CD4-positive, CD25-positive, alpha-beta regulatory T cell (primary cell): ENCODE measurements around the gene GSDMA. TPM values are rescaled to one million over a fixed set of nuclear protein-coding genes. Genes with fewer than 3 reads are reported as not detected.
"Not testable (repeated sequence)": the region's sequence is repeated elsewhere in the genome, so short reads cannot be mapped to it uniquely, and the experiment has no call there.

Experiments
- ATAC-seq, 2 donors: fragments of 150-1000 bp; cut with Tn5 transposase; one replicate each; pipeline ENCODE4 v1.10.0; 2021; ENCODE audit warnings: low read depth in 2 of 2, moderate number of reproducible peaks in 2 of 2, moderate library complexity in 1 of 2
- DNase-seq, 3 donors: peaks; one replicate each; pipeline versions ENCODE4 v3.0.0 to v3.0.0-alpha.2; 2012 to 2022; ENCODE audit warnings: mixed read lengths in 1 of 3
- H3K27ac ChIP-seq: one replicate; pipeline ENCODE4 v1.7.0; 2013; ENCODE audit warnings: mild to moderate bottlenecking, low read length; ENCODE audit not compliant: insufficient read depth, poor library complexity, severe bottlenecking
- H3K27me3 ChIP-seq: one replicate; pipeline ENCODE4 v1.7.0; 2013; ENCODE audit warnings: low read length; ENCODE audit not compliant: control insufficient read depth, insufficient read depth
- H3K36me3 ChIP-seq: one replicate; pipeline ENCODE4 v1.7.0; 2013; ENCODE audit warnings: mild to moderate bottlenecking, low read length, moderate library complexity; ENCODE audit not compliant: control insufficient read depth, insufficient read depth
- H3K4me1 ChIP-seq: 2 replicates; pipeline ENCODE4 v1.7.0; 2013; ENCODE audit warnings: mild to moderate bottlenecking, low read length; ENCODE audit not compliant: insufficient read depth, control insufficient read depth, poor library complexity, severe bottlenecking
- H3K4me3 ChIP-seq: one replicate; pipeline ENCODE4 v1.7.0; 2013; ENCODE audit warnings: low read depth, mild to moderate bottlenecking, low read length, moderate library complexity
- H3K9me3 ChIP-seq, 2 experiments: 1 replicate in 1 of 2; 2 replicates in 1 of 2; pipeline ENCODE4 v1.7.0; 2013; ENCODE audit warnings: low read length in 2 of 2, mild to moderate bottlenecking in 1 of 2, moderate library complexity in 1 of 2; ENCODE audit not compliant: control insufficient read depth in 2 of 2
- H3K27ac Mint-ChIP-seq, 3 donors: one replicate each; pipeline ENCODE4 v1.8.0; 2020 to 2022; ENCODE audit warnings: mild to moderate bottlenecking in 3 of 3, mixed read lengths in 3 of 3, moderate library complexity in 2 of 3
- H3K27me3 Mint-ChIP-seq: one replicate; pipeline ENCODE4 v1.8.0; 2022; ENCODE audit warnings: mild to moderate bottlenecking, mixed read lengths
- H3K36me3 Mint-ChIP-seq: one replicate; pipeline ENCODE4 v1.8.0; 2020; ENCODE audit warnings: mixed read lengths
- H3K4me1 Mint-ChIP-seq, 4 donors: one replicate each; pipeline ENCODE4 v1.8.0; 2020 to 2022; ENCODE audit warnings: mixed read lengths in 4 of 4, mild to moderate bottlenecking in 1 of 4
- H3K4me3 Mint-ChIP-seq, 4 donors: one replicate each; pipeline ENCODE4 v1.8.0; 2020 to 2022; ENCODE audit warnings: mild to moderate bottlenecking in 4 of 4, mixed read lengths in 4 of 4, moderate library complexity in 3 of 4
- H3K9me3 Mint-ChIP-seq, 7 donors: one replicate each; pipeline ENCODE4 v1.8.0; 2020 to 2022; ENCODE audit warnings: mixed read lengths in 7 of 7, mild to moderate bottlenecking in 3 of 7, moderate library complexity in 2 of 7
- polyA plus RNA-seq, 4 donors: library from polyadenylated mRNA; unstranded; fragments of 300-500 nt; fragmentation: Illumina TruSeq; gene quantifications; one replicate each; pipeline ENCODE4 v1.2.3, GENCODE V29; 2021
- total RNA-seq: library from RNA; stranded (reverse); gene quantifications from one replicate; pipeline ENCODE4 v1.2.3, GENCODE V29; 2022

Gene GSDMA
- total and polyA plus RNA-seq, 5 donors from 2014 or later = 1.1 to 2.8 (median 2.1) TPM

- Mint-ChIP-seq H3K36me3 (no peaks in the 10 kb centered on the region), H3K9me3 (no peaks in the 10 kb centered on the region)
- peaks cover 13% of the 10 kb centered on the region for H3K4me1 ChIP-seq
Measured at GRCh38 chr17:39946551-39947330, 16.1 kb upstream of the GSDMA start.

GRCh38 chr17:39948489-39948828 lies 14.3 kb upstream of the GSDMA start:
- H3K9me3 ChIP-seq, H3K36me3 ChIP-seq, H3K36me3 Mint-ChIP-seq, H3K9me3 Mint-ChIP-seq, H3K4me3 ChIP-seq, H3K27me3 Mint-ChIP-seq, H3K27me3 ChIP-seq, ATAC-seq: not testable (repeated sequence)
- Histone ChIP-seq H3K27ac (peak overlapping the region; percentile 33), H3K4me1 (peaks cover 23% of the 10 kb centered on the region)
- Mint-ChIP-seq H3K27ac (peak overlapping the region in 2 of 3 donors; percentile 62 to 82), H3K4me3 (peak overlapping the region in 1 of 4 donors; percentile 70), H3K4me1 (peaks cover 0 to 43% (median 15%) of the 10 kb centered on the region in 4 donors)
- peak in 1 of 3 donors; percentile 67 for DNase-seq

More at GRCh38 chr17:39946551-39947330, 16.1 kb upstream of the GSDMA start:
- Histone ChIP-seq H3K4me3 (no peak overlapping the region), H3K27ac (no peak overlapping the region), H3K9me3 (no peaks in the 10 kb centered on the region), H3K27me3 (no peaks in the 10 kb centered on the region), H3K36me3 (no peaks in the 10 kb centered on the region)
- DNase-seq (no peak), ATAC-seq (no peak)
- Mint-ChIP-seq H3K4me1 (peaks cover 0 to 34% (median 12%) of the 10 kb centered on the region in 4 donors), H3K27me3 (peaks cover 4% of the 10 kb centered on the region), H3K4me3 (no peak overlapping the region), H3K27ac (peak overlapping the region in 1 of 3 donors; percentile 43)

GRCh38 chr17:39949028-39949427 lies 13.8 kb upstream of the GSDMA start:
- peak overlapping the region; percentile 7 to 82 (median 82) for H3K27ac Mint-ChIP-seq

GRCh38 chr17:39950871-39951348 lies 11.9 kb upstream of the GSDMA start:
- Histone ChIP-seq H3K27me3 (no peaks in the 10 kb centered on the region), H3K4me3 (no peak overlapping the region), H3K4me1 (peaks cover 26% of the 10 kb centered on the region), H3K27ac (no peak overlapping the region), H3K9me3 (no peaks in the 10 kb centered on the region), H3K36me3 (no peaks in the 10 kb centered on the region)
- Mint-ChIP-seq H3K27ac (no peak overlapping the region), H3K36me3 (no peaks in the 10 kb centered on the region), H3K9me3 (no peaks in the 10 kb centered on the region), H3K4me1 (peaks cover 0 to 47% (median 16%) of the 10 kb centered on the region in 4 donors), H3K4me3 (peak overlapping the region in 1 of 4 donors; percentile 11), H3K27me3 (peaks cover 4% of the 10 kb centered on the region)
- ATAC-seq (no peak), DNase-seq (no peak)

More at GRCh38 chr17:39949028-39949427, 13.8 kb upstream of the GSDMA start:
- no peaks in the 10 kb centered on the region for H3K9me3 Mint-ChIP-seq
- Histone ChIP-seq H3K4me1 (peaks cover 26% of the 10 kb centered on the region), H3K27ac (peak overlapping the region; percentile 33), H3K36me3 (no peaks in the 10 kb centered on the region), H3K4me3 (no peak overlapping the region), H3K27me3 (no peaks in the 10 kb centered on the region), H3K9me3 (no peaks in the 10 kb centered on the region)
- H3K4me3 Mint-ChIP-seq = peak overlapping the region in 1 of 4 donors; percentile 70
- DNase-seq (no peak), ATAC-seq (no peak)
- peaks cover 0 to 47% (median 16%) of the 10 kb centered on the region in 4 donors for H3K4me1 Mint-ChIP-seq
- no peaks in the 10 kb centered on the region for H3K36me3 Mint-ChIP-seq
- peaks cover 4% of the 10 kb centered on the region for H3K27me3 Mint-ChIP-seq

- no peaks in the 10 kb centered on the region for H3K9me3 ChIP-seq
- H3K36me3 Mint-ChIP-seq = no peaks in the 10 kb centered on the region
- H3K36me3 ChIP-seq = no peaks in the 10 kb centered on the region
- no peaks in the 10 kb centered on the region for H3K9me3 Mint-ChIP-seq
- no peak overlapping the region for H3K27ac ChIP-seq
- DNase-seq = no peak
- peaks cover 0 to 47% (median 16%) of the 10 kb centered on the region in 4 donors for H3K4me1 Mint-ChIP-seq
- H3K4me3 Mint-ChIP-seq = peak overlapping the region; percentile 67 to 82 (median 70)
- H3K27me3 ChIP-seq = no peaks in the 10 kb centered on the region
- ATAC-seq = peak in 1 of 2 donors; percentile 2
- peak overlapping the region; percentile 51 for H3K4me3 ChIP-seq
- peaks cover 26% of the 10 kb centered on the region for H3K4me1 ChIP-seq
- H3K27me3 Mint-ChIP-seq = peaks cover 4% of the 10 kb centered on the region
- peak overlapping the region in 2 of 3 donors; percentile 38 to 51 for H3K27ac Mint-ChIP-seq
Measured at GRCh38 chr17:39951924-39952679, 10.7 kb upstream of the GSDMA start.

GRCh38 chr17:39952680-39953470 lies 9.9 kb upstream of the GSDMA start:
- H3K4me1 Mint-ChIP-seq = peaks cover 0 to 40% (median 13%) of the 10 kb centered on the region in 4 donors
- H3K4me3 ChIP-seq = peak overlapping the region; percentile 62

GRCh38 chr17:39953471-39953888 lies 9.3 kb upstream of the GSDMA start:
- DNase-seq = no peak
- no peaks in the 10 kb centered on the region for H3K27me3 ChIP-seq
- Mint-ChIP-seq H3K27me3 (peaks cover 4% of the 10 kb centered on the region), H3K9me3 (no peaks in the 10 kb centered on the region), H3K4me3 (peak overlapping the region; percentile 66 to 92 (median 86)), H3K36me3 (no peaks in the 10 kb centered on the region), H3K4me1 (peaks cover 0 to 34% (median 11%) of the 10 kb centered on the region in 4 donors), H3K27ac (peak overlapping the region; percentile 54 to 92 (median 85))
- no peaks in the 10 kb centered on the region for H3K9me3 ChIP-seq
- H3K36me3 ChIP-seq = no peaks in the 10 kb centered on the region
- H3K27ac ChIP-seq = peak overlapping the region; percentile 67
- no peak for ATAC-seq
- peaks cover 18% of the 10 kb centered on the region for H3K4me1 ChIP-seq
- peak overlapping the region; percentile 62 for H3K4me3 ChIP-seq

More at GRCh38 chr17:39952680-39953470, 9.9 kb upstream of the GSDMA start:
- peak overlapping the region; percentile 66 to 92 (median 86) for H3K4me3 Mint-ChIP-seq
- Histone ChIP-seq H3K4me1 (peaks cover 23% of the 10 kb centered on the region), H3K27ac (peak overlapping the region; percentile 67), H3K27me3 (no peaks in the 10 kb centered on the region), H3K9me3 (no peaks in the 10 kb centered on the region), H3K36me3 (no peaks in the 10 kb centered on the region)
- H3K27ac Mint-ChIP-seq = peak overlapping the region; percentile 54 to 92 (median 85)
- peaks cover 4% of the 10 kb centered on the region for H3K27me3 Mint-ChIP-seq
- H3K36me3 Mint-ChIP-seq = no peaks in the 10 kb centered on the region
- ATAC-seq (peak; percentile 85 to 86), DNase-seq (peak; percentile 87 to 94 (median 92))
- no peaks in the 10 kb centered on the region for H3K9me3 Mint-ChIP-seq
